Omental fat pad (tissue), 4 donors: ENCODE data around the gene AKNA. TPM values are rescaled to one million over a fixed set of nuclear protein-coding genes. Genes with fewer than 3 reads are reported as not detected.

Experiments
- ATAC-seq: fragments of 150-250 bp; one replicate; pipeline ENCODE4 v1.9.1; 2016; ENCODE audit warnings: mild to moderate bottlenecking, moderate library complexity; ENCODE audit not compliant: low FRiP score
- DNase-seq: peaks from one replicate; pipeline ENCODE4 v3.0.0-alpha.2; 2019; ENCODE audit warnings: low spot score
- CTCF ChIP-seq, 3 donors: fragments of 450-650 bp; IDR thresholded peaks; one replicate each; pipeline ENCODE4 v1.5.1; 2016 to 2017; ENCODE audit warnings: antibody characterized with exemption in 3 of 3, mild to moderate bottlenecking in 3 of 3, moderate library complexity in 2 of 3
- total RNA-seq, 4 donors: library from RNA; depleted of rRNA; stranded (reverse); fragments of >200 nt; gene quantifications; one replicate each; pipeline ENCODE4 v1.1.0, GENCODE V29; 2016

AKNA gene
- total RNA-seq, 4 donors from 2014 or later: 22.6 to 86.1 (median 71.5) TPM

GRCh38 chr9:114367772-114368569 is 19.8 kb downstream of the AKNA start:
- no peak for TF ChIP-seq CTCF (IDR thresholded peaks at IDR 0.05)
- DNase-seq (no peak), ATAC-seq (no peak)

DNA sequence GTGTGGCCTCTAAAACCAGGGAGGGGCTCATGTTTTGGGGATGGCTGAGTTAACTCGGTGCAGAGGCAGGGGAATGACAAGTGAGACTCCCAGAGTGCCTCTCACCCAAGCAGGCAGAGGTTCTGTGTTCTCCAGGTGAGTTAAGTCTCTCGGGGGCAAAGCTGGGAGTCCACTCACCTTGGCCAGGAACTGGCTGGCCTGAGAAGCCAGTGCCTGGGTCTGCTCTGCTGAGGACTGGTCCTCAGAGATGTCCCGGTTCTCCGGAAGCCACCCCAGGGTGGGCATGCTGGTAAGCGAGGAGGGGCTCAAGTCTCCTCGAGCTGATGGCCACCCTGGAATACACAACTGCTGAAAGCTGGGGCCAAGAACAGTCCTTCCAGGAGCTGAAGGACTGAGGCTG is 20.4 kb downstream of the AKNA start:
- TF ChIP-seq CTCF (IDR thresholded peaks at IDR 0.05): no peak
- ATAC-seq (no peak), DNase-seq (no peak)

DNA sequence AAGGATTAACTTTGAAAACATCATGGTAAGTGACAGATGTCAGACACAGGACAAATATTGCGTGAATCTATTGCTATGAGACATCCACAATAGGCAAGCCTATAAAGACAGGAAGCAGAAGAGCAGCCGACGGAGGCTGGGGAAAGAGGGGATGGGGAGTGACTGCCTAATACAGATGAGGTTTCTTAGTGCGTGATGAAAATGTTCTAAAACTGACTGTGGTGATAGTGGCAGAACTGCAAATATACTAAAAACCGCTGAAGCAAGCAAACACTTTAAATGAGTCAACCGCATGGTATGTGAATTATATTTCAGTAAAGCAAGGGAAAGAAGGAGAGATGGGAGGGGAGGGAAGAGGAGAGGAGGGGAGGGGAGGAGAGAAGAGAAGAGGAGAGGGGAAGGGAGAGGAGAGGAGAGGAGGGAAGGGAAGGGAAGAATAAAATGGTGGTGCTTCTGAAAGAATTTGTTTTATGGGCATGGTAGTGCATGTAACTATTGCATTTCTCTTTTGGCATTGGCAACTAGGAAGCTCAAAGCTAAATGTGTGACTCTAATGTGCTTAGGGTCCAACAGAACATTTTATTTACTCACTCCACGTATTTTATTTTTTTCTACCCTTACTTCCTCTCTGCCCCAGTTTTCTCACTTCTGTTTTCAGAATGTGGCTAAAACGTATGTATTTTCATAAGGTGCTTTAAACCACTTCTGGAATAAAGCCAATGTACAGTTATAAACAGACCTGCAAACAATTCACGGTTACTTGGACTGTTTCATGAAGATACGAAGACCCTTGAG is 21.3 kb downstream of the AKNA start:
- TF ChIP-seq CTCF (IDR thresholded peaks at IDR 0.05): no peak
- ATAC-seq (peak; percentile 78), DNase-seq (no peak)

DNA sequence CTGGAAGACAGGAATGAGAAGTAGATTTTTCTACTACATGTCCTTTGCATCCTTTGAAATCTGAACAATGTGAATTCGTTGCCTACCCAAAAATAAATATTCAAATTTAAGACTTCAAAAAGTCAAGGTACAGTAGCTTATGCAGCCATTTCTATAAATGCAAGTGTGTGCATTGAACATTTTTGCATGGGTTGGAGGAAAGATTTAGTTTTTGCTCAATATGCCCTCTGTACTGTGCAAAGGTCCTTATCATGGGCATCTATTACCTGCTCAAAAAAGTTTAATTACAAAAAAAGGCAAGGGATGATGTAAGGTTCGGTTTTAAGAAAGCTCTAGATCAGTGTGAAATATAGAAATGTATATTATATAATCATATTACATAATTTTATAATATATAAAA is 22.6 kb downstream of the AKNA start:
- no peak for TF ChIP-seq CTCF (IDR thresholded peaks at IDR 0.05)
- ATAC-seq (no peak), DNase-seq (no peak)

GRCh38 chr9:114364134-114365041 is 23.4 kb downstream of the AKNA start:
- no peak for ATAC-seq
- TF ChIP-seq CTCF (IDR thresholded peaks at IDR 0.05): no peak
- DNase-seq: no peak

DNA sequence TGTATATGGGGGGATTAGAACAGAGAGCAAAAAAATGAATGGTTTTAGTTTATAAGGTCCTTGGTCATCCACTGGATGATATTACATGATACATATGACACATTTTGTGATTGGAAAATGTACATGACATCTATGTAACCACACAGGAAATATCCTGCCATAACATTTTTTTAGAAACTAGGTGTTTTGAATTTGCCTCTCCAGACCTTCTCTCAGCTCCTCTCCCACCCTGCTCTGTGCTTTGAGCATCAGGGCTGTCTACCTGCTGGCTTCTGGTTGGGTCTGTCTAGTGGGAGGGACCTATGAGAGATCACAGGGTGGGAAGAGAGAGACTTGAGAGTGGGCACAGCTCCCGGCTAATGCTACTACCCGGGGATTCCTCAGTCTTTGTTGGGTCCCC is 24.4 kb downstream of the AKNA start:
- TF ChIP-seq CTCF (IDR thresholded peaks at IDR 0.05): no peak
- no peak for ATAC-seq
- no peak for DNase-seq
